SK-N-SH (cell line): ENCODE results near the gene TGFA. TPM values are rescaled to one million over a fixed set of nuclear protein-coding genes. Genes with fewer than 3 reads are reported as not detected.

Source experiments
- CTCF ChIA-PET: fragments of 300-600, 350-600 bp; formaldehyde crosslinking; extraction: SDS; loops from one replicate; lab custom pipeline; 2021; lab: Yijun Ruan, JAX
- POLR2A ChIA-PET: fragments of 350-600 bp; sonication (Branson Sonifier 250); formaldehyde crosslinking; extraction: SDS; loops from one replicate; lab custom pipeline; 2020; ENCODE audit warnings: antibody characterized with exemption, inconsistent platforms; lab: Yijun Ruan, JAX
- DNase-seq: peaks from one replicate; pipeline ENCODE4 v3.0.0; 2012
- H2AFZ ChIP-seq: fragments of 200-600 bp; sonication (generic); 2 replicates; pipeline ENCODE4 v1.8.1; 2016; ENCODE audit warnings: antibody characterized with exemption, mild to moderate bottlenecking, low read depth
- H3F3A ChIP-seq: fragments of 200-600 bp; sonication (generic); replicated peaks from 2 replicates; pipeline ENCODE3; 2016; ENCODE audit warnings: antibody characterized with exemption, mild to moderate bottlenecking; ENCODE audit not compliant: insufficient read depth
- H3K27ac ChIP-seq, 2 experiments: fragments of 200-500 bp in 1 of 2; fragments of 200-600 bp in 1 of 2; sonication (Bioruptor generic) in 1 of 2; sonication (generic), shearing (Covaris generic) in 1 of 2; 2 replicates each; pipeline versions ENCODE4 v1.5.1 to v1.6.1; 2014 to 2016; ENCODE audit warnings: low read depth in 2 of 2, inconsistent platforms in 1 of 2, low read length in 1 of 2, mild to moderate bottlenecking in 1 of 2, mixed read lengths in 1 of 2
- H3K27me3 ChIP-seq: fragments of 200-600 bp; sonication (generic), shearing (Covaris generic); 2 replicates; pipeline ENCODE4 v1.6.1; 2016; ENCODE audit warnings: mixed run types; ENCODE audit not compliant: insufficient read depth
- H3K36me3 ChIP-seq, 2 experiments: fragments of 200-500 bp in 1 of 2; fragments of 200-600 bp in 1 of 2; sonication (Bioruptor generic) in 1 of 2; sonication (generic) in 1 of 2; replicated peaks in 1 of 2; 2 replicates each; pipeline versions ENCODE3 to v1.5.1; 2014 to 2016; ENCODE audit warnings: low read length in 1 of 2, mild to moderate bottlenecking in 1 of 2; ENCODE audit not compliant: insufficient read depth in 2 of 2, control insufficient read depth in 1 of 2
- H3K4me1 ChIP-seq, 2 experiments: fragments of 200-500 bp in 1 of 2; fragments of 200-600 bp in 1 of 2; sonication (Bioruptor generic) in 1 of 2; sonication (generic), shearing (Covaris generic) in 1 of 2; 2 replicates each; pipeline versions ENCODE4 v1.5.1 to v1.6.1; 2014 to 2016; ENCODE audit warnings: low read depth in 1 of 2, low read length in 1 of 2, mixed run types in 1 of 2; ENCODE audit not compliant: insufficient read depth in 2 of 2, control insufficient read depth in 1 of 2
- H3K4me2 ChIP-seq: fragments of 200-600 bp; sonication (generic), shearing (Covaris generic); 2 replicates; pipeline ENCODE4 v1.6.1; 2017; ENCODE audit warnings: mixed run types
- H3K4me3 ChIP-seq, 2 experiments: fragments of 200-500 bp in 1 of 2; fragments of 200-600 bp in 1 of 2; sonication (Bioruptor generic) in 1 of 2; sonication (generic), shearing (Covaris generic) in 1 of 2; 2 replicates each; pipeline versions ENCODE4 v1.5.1 to v1.8.1; 2014 to 2016; ENCODE audit warnings: low read depth in 2 of 2, inconsistent platforms in 1 of 2, low read length in 1 of 2, mild to moderate bottlenecking in 1 of 2, mixed read lengths in 1 of 2, moderate library complexity in 1 of 2
- H3K79me2 ChIP-seq: fragments of 200-600 bp; sonication (generic); 2 replicates; pipeline ENCODE4 v1.8.1; 2017; ENCODE audit warnings: mild to moderate bottlenecking; ENCODE audit not compliant: insufficient read depth
- H3K9ac ChIP-seq: fragments of 200-600 bp; sonication (generic); 2 replicates; pipeline ENCODE4 v1.6.1; 2017; ENCODE audit warnings: mixed run types
- H3K9me2 ChIP-seq: fragments of 200-600 bp; sonication (generic); 2 replicates; pipeline ENCODE4 v1.6.1; 2017; ENCODE audit warnings: mixed run types
- H3K9me3 ChIP-seq: fragments of 200-600 bp; sonication (generic); 2 replicates; pipeline ENCODE4 v1.6.1; 2017; ENCODE audit warnings: mixed run types, mild to moderate bottlenecking, moderate library complexity
- H4K20me1 ChIP-seq: fragments of 200-600 bp; sonication (generic); 2 replicates; pipeline ENCODE4 v1.6.1; 2017; ENCODE audit warnings: mild to moderate bottlenecking, mixed run types; ENCODE audit not compliant: insufficient read depth
- EZH2phosphoT487 ChIP-seq: fragments of 200-600 bp; sonication (generic); IDR thresholded peaks from 2 replicates; pipeline ENCODE4 v1.6.1; 2017; ENCODE audit warnings: low read depth, mixed run types, mild to moderate bottlenecking, antibody characterized with exemption, moderate library complexity, borderline replicate concordance
- GABPA ChIP-seq: IDR thresholded peaks from 2 replicates; pipeline ENCODE4 v1.4.0; 2012; ENCODE audit warnings: low read depth, mild to moderate bottlenecking
- NFIC ChIP-seq: IDR thresholded peaks from 2 replicates; pipeline ENCODE4 v1.4.0; 2012; ENCODE audit warnings: borderline replicate concordance
- RXRA ChIP-seq: IDR thresholded peaks from 2 replicates; pipeline ENCODE4 v1.4.0; 2012; ENCODE audit warnings: low read depth, mild to moderate bottlenecking, borderline replicate concordance
- TAF1 ChIP-seq: IDR thresholded peaks from 2 replicates; pipeline ENCODE4 v1.6.1; 2012; ENCODE audit warnings: low read depth, mild to moderate bottlenecking, low read length, moderate library complexity, borderline replicate concordance
- TEAD4 ChIP-seq: IDR thresholded peaks from 2 replicates; pipeline ENCODE4 v1.4.0; 2012; ENCODE audit warnings: mild to moderate bottlenecking, borderline replicate concordance; ENCODE audit not compliant: insufficient read depth
- WGBS: methylation state at CpG from one replicate; pipeline ENCODE4 v1.1.6; 2017; ENCODE audit warnings: low lambda C conversion rate; 5-methylcytosine and 5-hydroxymethylcytosine counted together
- polyA plus RNA-seq, 3 experiments: library from polyadenylated mRNA; depleted of rRNA; stranded (reverse); fragments of >200 nt; gene quantifications; 2 replicates each; pipeline ENCODE4 v1.2.3, GENCODE V29; 2012
- TF ChIP-seq, protein P1 (sequence below): IDR thresholded peaks from 2 replicates; pipeline ENCODE4; 2012
- TF ChIP-seq, protein P2 (sequence below): IDR thresholded peaks from 2 replicates; pipeline ENCODE4 v1.4.0; 2012; ENCODE audit warnings: low read depth
- TF ChIP-seq, protein P3 (sequence below): IDR thresholded peaks from 2 replicates; pipeline ENCODE4 v1.4.0; 2012; ENCODE audit warnings: low read depth, borderline replicate concordance

TGFA gene
- polyA plus RNA-seq, 1 of the 3 experiments (the other 2 are of a cell fraction), result not detected

DNA sequence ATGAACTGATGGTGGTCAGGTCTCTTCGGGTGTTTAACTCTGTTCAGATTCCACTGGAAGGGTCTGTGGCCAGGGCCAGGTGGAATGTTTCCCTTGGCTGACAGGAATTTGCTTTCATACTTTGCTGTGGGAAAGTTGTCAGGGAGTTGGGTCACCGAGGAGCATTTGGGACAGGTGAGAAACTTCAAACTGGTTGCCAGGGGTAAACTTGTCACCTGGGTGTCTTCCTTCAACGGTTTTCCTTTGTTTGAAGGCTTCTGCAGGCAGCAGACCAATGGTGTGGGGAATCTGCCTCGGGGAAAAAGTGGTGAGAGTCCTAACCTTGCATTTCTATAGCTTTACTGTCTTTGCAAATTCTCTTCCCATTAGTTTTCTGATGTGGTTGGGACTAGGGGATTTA is 92.2 kb downstream of the TGFA start:
- H3K4me2 ChIP-seq, result no peak overlapping the region
- 15% methylated on average over 4 of the region's 4 CpGs for WGBS
- H3F3A ChIP-seq, result no peaks in the 10 kb centered on the region
- TF ChIP-seq TAF1, result no peak
- no peak for TF ChIP-seq RXRA
- TF ChIP-seq, protein P1, sequence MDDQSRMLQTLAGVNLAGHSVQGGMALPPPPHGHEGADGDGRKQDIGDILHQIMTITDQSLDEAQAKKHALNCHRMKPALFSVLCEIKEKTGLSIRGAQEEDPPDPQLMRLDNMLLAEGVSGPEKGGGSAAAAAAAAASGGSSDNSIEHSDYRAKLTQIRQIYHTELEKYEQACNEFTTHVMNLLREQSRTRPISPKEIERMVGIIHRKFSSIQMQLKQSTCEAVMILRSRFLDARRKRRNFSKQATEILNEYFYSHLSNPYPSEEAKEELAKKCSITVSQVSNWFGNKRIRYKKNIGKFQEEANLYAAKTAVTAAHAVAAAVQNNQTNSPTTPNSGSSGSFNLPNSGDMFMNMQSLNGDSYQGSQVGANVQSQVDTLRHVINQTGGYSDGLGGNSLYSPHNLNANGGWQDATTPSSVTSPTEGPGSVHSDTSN, result no peak
- no peak overlapping the region for H2AFZ ChIP-seq
- no peaks in the 10 kb centered on the region for H3K9me2 ChIP-seq
- H3K9ac ChIP-seq, result no peak overlapping the region
- H3K79me2 ChIP-seq, result no peaks in the 10 kb centered on the region
- H3K4me3 ChIP-seq, result no peak overlapping the region
- H3K9me3 ChIP-seq, result no peaks in the 10 kb centered on the region
- POLR2A ChIA-PET, result no interaction called here
- no peak for DNase-seq
- H3K4me1 ChIP-seq, result peaks cover 0 to 1% of the 10 kb centered on the region in 2 experiments; a peak in 1 of 4 replicates
- no peaks in the 10 kb centered on the region for H4K20me1 ChIP-seq
- peaks cover 20% of the 10 kb centered on the region for H3K27me3 ChIP-seq
- H3K36me3 ChIP-seq, result no peaks in the 10 kb centered on the region
- CTCF ChIA-PET, result no interaction called here
- no peak overlapping the region for H3K27ac ChIP-seq

DNA sequence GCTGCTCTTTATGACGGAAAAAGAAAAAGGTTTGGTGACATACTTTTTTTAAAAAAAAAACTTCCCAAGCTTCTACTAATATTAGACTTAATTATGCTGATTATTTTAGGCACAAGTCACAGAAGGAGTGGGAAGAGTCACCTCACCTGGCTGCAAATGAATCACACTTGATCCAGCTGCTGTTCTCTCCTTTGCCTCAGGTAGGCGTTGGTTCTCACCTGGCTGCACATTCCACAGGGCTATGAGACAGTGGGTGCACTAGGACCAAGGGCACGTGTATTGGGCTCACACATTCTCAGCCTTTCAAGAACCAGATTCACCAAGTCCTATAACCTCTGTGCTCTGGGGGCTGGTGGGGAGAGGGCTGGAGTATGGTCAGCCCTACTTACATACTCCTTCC is 93.3 kb downstream of the TGFA start:
- H3K4me3 ChIP-seq, result no peak overlapping the region
- TF ChIP-seq NFIC (no peak), GABPA (no peak), EZH2phosphoT487 (no peak), TEAD4 (no peak)
- TF ChIP-seq, protein P2, sequence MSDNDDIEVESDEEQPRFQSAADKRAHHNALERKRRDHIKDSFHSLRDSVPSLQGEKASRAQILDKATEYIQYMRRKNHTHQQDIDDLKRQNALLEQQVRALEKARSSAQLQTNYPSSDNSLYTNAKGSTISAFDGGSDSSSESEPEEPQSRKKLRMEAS, result no peak
- TF ChIP-seq, protein P3, sequence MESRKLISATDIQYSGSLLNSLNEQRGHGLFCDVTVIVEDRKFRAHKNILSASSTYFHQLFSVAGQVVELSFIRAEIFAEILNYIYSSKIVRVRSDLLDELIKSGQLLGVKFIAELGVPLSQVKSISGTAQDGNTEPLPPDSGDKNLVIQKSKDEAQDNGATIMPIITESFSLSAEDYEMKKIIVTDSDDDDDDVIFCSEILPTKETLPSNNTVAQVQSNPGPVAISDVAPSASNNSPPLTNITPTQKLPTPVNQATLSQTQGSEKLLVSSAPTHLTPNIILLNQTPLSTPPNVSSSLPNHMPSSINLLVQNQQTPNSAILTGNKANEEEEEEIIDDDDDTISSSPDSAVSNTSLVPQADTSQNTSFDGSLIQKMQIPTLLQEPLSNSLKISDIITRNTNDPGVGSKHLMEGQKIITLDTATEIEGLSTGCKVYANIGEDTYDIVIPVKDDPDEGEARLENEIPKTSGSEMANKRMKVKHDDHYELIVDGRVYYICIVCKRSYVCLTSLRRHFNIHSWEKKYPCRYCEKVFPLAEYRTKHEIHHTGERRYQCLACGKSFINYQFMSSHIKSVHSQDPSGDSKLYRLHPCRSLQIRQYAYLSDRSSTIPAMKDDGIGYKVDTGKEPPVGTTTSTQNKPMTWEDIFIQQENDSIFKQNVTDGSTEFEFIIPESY, result no peak
- TF ChIP-seq, all 33 proteins: peak for 0

More for the DNA sequence above, 93.3 kb downstream of the TGFA start:
- Histone ChIP-seq H3K27ac (no peak overlapping the region), H3K36me3 (no peaks in the 10 kb centered on the region), H3F3A (no peaks in the 10 kb centered on the region), H4K20me1 (no peaks in the 10 kb centered on the region), H3K9me3 (no peaks in the 10 kb centered on the region), H3K4me1 (peaks cover 0 to 4% of the 10 kb centered on the region in 2 experiments; a peak in 1 of 4 replicates), H3K9ac (no peak overlapping the region), H3K9me2 (no peaks in the 10 kb centered on the region), H2AFZ (no peak overlapping the region), H3K4me2 (no peak overlapping the region), H3K27me3 (peaks cover 20% of the 10 kb centered on the region), H3K79me2 (no peaks in the 10 kb centered on the region)
- 53% methylated on average over 3 of the region's 3 CpGs for WGBS
- ChIA-PET POLR2A (no interaction called here), CTCF (no interaction called here)
- no peak for DNase-seq
